HCT116 (cell line): ENCODE measurements around the gene SELL.

Experiments
- ATF3 ChIP-seq: IDR thresholded peaks from 2 replicates; pipeline ENCODE4 v1.6.1; 2012
- CTCF ChIP-seq, 3 experiments: fragments of 200-600 bp in 1 of 3; sonication (generic) in 1 of 3; IDR thresholded peaks in 2 of 3; conservative IDR thresholded peaks in 1 of 3; 2 replicates each; pipeline ENCODE4 v1.5.1; 2012 to 2017; ENCODE audit warnings: low read depth in 2 of 3, low read length in 2 of 3, antibody characterized with exemption in 1 of 3, borderline replicate concordance in 1 of 3, control low read depth in 1 of 3, mild to moderate bottlenecking in 1 of 3, mixed read lengths in 1 of 3, mixed run types in 1 of 3, moderate library complexity in 1 of 3; ENCODE audit not compliant: insufficient read depth in 1 of 3
- ELF1 ChIP-seq: IDR thresholded peaks from 2 replicates; pipeline ENCODE4 v1.6.1; 2012; ENCODE audit warnings: low read depth, borderline replicate concordance
- EZH2 ChIP-seq: fragments of 200-600 bp; sonication (generic); IDR thresholded peaks from 2 replicates; pipeline ENCODE4 v1.6.1; 2017; ENCODE audit warnings: antibody characterized with exemption, mixed run types
- EZH2phosphoT487 ChIP-seq: fragments of 200-600 bp; IDR thresholded peaks from 2 replicates; pipeline ENCODE4 v1.6.1; 2018; ENCODE audit warnings: antibody characterized with exemption, borderline replicate concordance
- FOSL1 ChIP-seq: IDR thresholded peaks from 2 replicates; pipeline ENCODE4 v1.6.1; 2012; ENCODE audit warnings: low read depth
- POLR2A ChIP-seq: IDR thresholded peaks from 2 replicates; pipeline ENCODE4 v1.7.0; 2011; ENCODE audit warnings: borderline replicate concordance; ENCODE audit not compliant: insufficient read depth, insufficient read length; ENCODE audit errors: extremely low read depth
- POLR2AphosphoS5 ChIP-seq: IDR thresholded peaks from 2 replicates; pipeline ENCODE4 v1.6.1; 2011; ENCODE audit warnings: mild to moderate bottlenecking, low read depth, low read length, moderate library complexity
- RAD21 ChIP-seq: IDR thresholded peaks from 2 replicates; pipeline ENCODE4 v1.6.1; 2012; ENCODE audit warnings: low read depth, mild to moderate bottlenecking
- SIN3A ChIP-seq: IDR thresholded peaks from 2 replicates; pipeline ENCODE4 v1.6.1; 2012; ENCODE audit warnings: low read depth
- ZNF274 ChIP-seq: fragments of 200-500 bp; sonication (Bioruptor generic); IDR thresholded peaks from 2 replicates; pipeline ENCODE4 v1.6.1; 2014; ENCODE audit warnings: mild to moderate bottlenecking, low read depth, low read length, inconsistent platforms
- TF ChIP-seq, protein P1 (sequence below): IDR thresholded peaks from 2 replicates; pipeline ENCODE4 v1.6.1; 2012; ENCODE audit warnings: low read depth

DNA sequence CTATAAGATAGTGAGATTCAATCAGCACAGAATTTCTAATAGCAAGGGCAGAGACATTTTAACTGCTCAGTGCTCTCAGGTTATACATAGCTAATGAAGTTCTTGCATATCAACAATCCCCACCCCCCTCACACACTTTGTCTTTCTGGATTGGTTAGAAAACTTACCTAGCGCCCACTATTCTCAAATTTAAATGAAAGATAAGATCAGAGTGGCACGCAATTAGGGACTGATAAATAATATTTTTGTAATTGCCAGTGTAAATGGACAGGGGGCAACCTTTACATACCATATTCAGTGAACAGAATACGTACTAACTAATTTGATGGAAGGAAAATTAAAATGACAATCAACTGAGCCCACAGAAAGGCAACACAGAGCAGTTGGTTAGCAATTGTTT is 11.7 kb downstream of the SELL start:
- TF ChIP-seq EZH2 (no peak), POLR2A (no peak), CTCF (IDR thresholded peaks at IDR 0.05 in 2 of 3, conservative IDR thresholded peaks at IDR 0.05 in 1 of 3; ENCODE audit: borderline replicate concordance in 1 of 3, insufficient read depth in 1 of 3, low read depth in 2 of 3, low read length in 2 of 3) (0 out of 6 replicates have a peak, but pooled peaks of 1 of the 3 experiments have one; percentile 12), EZH2phosphoT487 (no peak), SIN3A (no peak), ELF1 (no peak), ZNF274 (no peak), POLR2AphosphoS5 (no peak), ATF3 (no peak), FOSL1 (no peak), RAD21 (peak; percentile 41; the same call in 1 of the 2 replicates)
- TF ChIP-seq, protein P1, sequence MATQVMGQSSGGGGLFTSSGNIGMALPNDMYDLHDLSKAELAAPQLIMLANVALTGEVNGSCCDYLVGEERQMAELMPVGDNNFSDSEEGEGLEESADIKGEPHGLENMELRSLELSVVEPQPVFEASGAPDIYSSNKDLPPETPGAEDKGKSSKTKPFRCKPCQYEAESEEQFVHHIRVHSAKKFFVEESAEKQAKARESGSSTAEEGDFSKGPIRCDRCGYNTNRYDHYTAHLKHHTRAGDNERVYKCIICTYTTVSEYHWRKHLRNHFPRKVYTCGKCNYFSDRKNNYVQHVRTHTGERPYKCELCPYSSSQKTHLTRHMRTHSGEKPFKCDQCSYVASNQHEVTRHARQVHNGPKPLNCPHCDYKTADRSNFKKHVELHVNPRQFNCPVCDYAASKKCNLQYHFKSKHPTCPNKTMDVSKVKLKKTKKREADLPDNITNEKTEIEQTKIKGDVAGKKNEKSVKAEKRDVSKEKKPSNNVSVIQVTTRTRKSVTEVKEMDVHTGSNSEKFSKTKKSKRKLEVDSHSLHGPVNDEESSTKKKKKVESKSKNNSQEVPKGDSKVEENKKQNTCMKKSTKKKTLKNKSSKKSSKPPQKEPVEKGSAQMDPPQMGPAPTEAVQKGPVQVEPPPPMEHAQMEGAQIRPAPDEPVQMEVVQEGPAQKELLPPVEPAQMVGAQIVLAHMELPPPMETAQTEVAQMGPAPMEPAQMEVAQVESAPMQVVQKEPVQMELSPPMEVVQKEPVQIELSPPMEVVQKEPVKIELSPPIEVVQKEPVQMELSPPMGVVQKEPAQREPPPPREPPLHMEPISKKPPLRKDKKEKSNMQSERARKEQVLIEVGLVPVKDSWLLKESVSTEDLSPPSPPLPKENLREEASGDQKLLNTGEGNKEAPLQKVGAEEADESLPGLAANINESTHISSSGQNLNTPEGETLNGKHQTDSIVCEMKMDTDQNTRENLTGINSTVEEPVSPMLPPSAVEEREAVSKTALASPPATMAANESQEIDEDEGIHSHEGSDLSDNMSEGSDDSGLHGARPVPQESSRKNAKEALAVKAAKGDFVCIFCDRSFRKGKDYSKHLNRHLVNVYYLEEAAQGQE, result no peak
